Keratinocyte (primary cell): ENCODE results near the gene RALGPS2.

ENCODE experiments used
- EZH2 ChIP-seq: IDR thresholded peaks from one replicate; pipeline ENCODE4 v1.6.1; 2012; ENCODE audit warnings: inconsistent platforms, mild to moderate bottlenecking, low read length, moderate library complexity
- TF ChIP-seq, protein P1 (sequence below), 3 experiments: IDR thresholded peaks in 1 of 3; conservative IDR thresholded peaks in 1 of 3; optimal IDR thresholded peaks in 1 of 3; 2 replicates in 2 of 3; 3 replicates in 1 of 3; pipeline versions ENCODE3 to v1.5.1; 2011; ENCODE audit warnings: low read length in 3 of 3, mild to moderate bottlenecking in 3 of 3, moderate library complexity in 2 of 3, control low read depth in 1 of 3, inconsistent platforms in 1 of 3; ENCODE audit not compliant: insufficient read depth in 2 of 3; ENCODE audit errors: extremely low read depth in 1 of 3

- TF ChIP-seq, protein P1, sequence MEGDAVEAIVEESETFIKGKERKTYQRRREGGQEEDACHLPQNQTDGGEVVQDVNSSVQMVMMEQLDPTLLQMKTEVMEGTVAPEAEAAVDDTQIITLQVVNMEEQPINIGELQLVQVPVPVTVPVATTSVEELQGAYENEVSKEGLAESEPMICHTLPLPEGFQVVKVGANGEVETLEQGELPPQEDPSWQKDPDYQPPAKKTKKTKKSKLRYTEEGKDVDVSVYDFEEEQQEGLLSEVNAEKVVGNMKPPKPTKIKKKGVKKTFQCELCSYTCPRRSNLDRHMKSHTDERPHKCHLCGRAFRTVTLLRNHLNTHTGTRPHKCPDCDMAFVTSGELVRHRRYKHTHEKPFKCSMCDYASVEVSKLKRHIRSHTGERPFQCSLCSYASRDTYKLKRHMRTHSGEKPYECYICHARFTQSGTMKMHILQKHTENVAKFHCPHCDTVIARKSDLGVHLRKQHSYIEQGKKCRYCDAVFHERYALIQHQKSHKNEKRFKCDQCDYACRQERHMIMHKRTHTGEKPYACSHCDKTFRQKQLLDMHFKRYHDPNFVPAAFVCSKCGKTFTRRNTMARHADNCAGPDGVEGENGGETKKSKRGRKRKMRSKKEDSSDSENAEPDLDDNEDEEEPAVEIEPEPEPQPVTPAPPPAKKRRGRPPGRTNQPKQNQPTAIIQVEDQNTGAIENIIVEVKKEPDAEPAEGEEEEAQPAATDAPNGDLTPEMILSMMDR (optimal IDR thresholded peaks at IDR 0.05 in 1 of 3, IDR thresholded peaks at IDR 0.05 in 1 of 3, conservative IDR thresholded peaks at IDR 0.05 in 1 of 3; ENCODE audit: extremely low read depth in 1 of 3, insufficient read depth in 2 of 3, low read length in 3 of 3) = no peak
- TF ChIP-seq EZH2 = no peak
Measured at GRCh38 chr1:178959543-178960460, 234.8 kb downstream of the RALGPS2 start.
